Panc1 (cell line): ENCODE measurements around the gene C1orf50. TPM values are rescaled to one million over a fixed set of nuclear protein-coding genes. Genes with fewer than 3 reads are reported as not detected.

Source experiments
- ATAC-seq: fragments of 200-7000 bp; cut with Tn5 transposase; 2 replicates; pipeline ENCODE4 v1.9.1; 2020; ENCODE audit warnings: mild to moderate bottlenecking, moderate library complexity
- BruUV-seq: library from RNA; stranded (reverse); fragments of 400-500 nt; replicated peaks from 2 replicates; lab custom pipeline; 2021; lab: Mats Ljungman, UMichigan
- CTCF ChIA-PET: fragments of 300-600 bp; sonication (Branson Sonifier 250); formaldehyde crosslinking; loops from one replicate; lab custom pipeline; 2022; ENCODE audit warnings: antibody characterized with exemption; lab: Charles Lee
- POLR2A ChIA-PET: fragments of 300-600 bp; sonication (Branson Sonifier 250); formaldehyde crosslinking; loops from one replicate; lab custom pipeline; 2022; ENCODE audit warnings: antibody characterized with exemption; lab: Charles Lee
- DNase-seq: peaks from one replicate; pipeline ENCODE4 v3.0.0-alpha.2; 2010; ENCODE audit warnings: low read depth, low spot score
- H3K27ac ChIP-seq: 2 replicates; pipeline ENCODE4 v1.5.1; 2011; ENCODE audit warnings: mild to moderate bottlenecking, low read length, inconsistent platforms
- H3K27me3 ChIP-seq: fragments of 200-500 bp; sonication (Bioruptor generic); 2 replicates; pipeline ENCODE4 v1.6.0; 2014; ENCODE audit warnings: low read length, inconsistent platforms; ENCODE audit not compliant: control insufficient read depth, insufficient read depth
- H3K36me3 ChIP-seq: fragments of 200-500 bp; sonication (Bioruptor generic); 2 replicates; pipeline ENCODE4 v1.5.1; 2014; ENCODE audit warnings: inconsistent platforms, mild to moderate bottlenecking, low read length, moderate library complexity; ENCODE audit not compliant: control insufficient read depth, insufficient read depth
- H3K4me1 ChIP-seq: 2 replicates; pipeline ENCODE4 v1.5.1; 2011; ENCODE audit warnings: inconsistent platforms, mild to moderate bottlenecking, low read length, moderate library complexity; ENCODE audit not compliant: control insufficient read depth, insufficient read depth
- H3K4me3 ChIP-seq, 2 experiments: 2 replicates each; pipeline ENCODE4 v1.5.1; 2011 to 2012; ENCODE audit warnings: low read depth in 2 of 2, low read length in 2 of 2, mild to moderate bottlenecking in 2 of 2, inconsistent platforms in 1 of 2, moderate library complexity in 1 of 2
- H3K9me3 ChIP-seq: fragments of 200-500 bp; sonication (Bioruptor generic); 2 replicates; pipeline ENCODE4 v1.5.1; 2014; ENCODE audit warnings: low read depth, mild to moderate bottlenecking, inconsistent platforms, low read length, moderate library complexity; ENCODE audit not compliant: control insufficient read depth, insufficient read depth
- POLR2AphosphoS5 ChIP-seq: IDR thresholded peaks from 2 replicates; pipeline ENCODE4 v1.6.1; 2012; ENCODE audit warnings: mild to moderate bottlenecking, low read depth, low read length, moderate library complexity
- SIN3A ChIP-seq: IDR thresholded peaks from 2 replicates; pipeline ENCODE4 v1.6.1; 2012; ENCODE audit warnings: low read depth, mild to moderate bottlenecking, low read length, moderate library complexity, borderline replicate concordance; ENCODE audit not compliant: insufficient read depth
- TCF7L2 ChIP-seq: IDR thresholded peaks from 2 replicates; pipeline ENCODE4 v1.6.1; 2011; ENCODE audit warnings: mild to moderate bottlenecking, low read depth, low read length, inconsistent platforms
- in situ Hi-C: cut with HindIII; loops from 2 replicates; pipeline ENCODE4 v1.10.0; 2016; ENCODE audit warnings: low sequenced_read_pairs, low pct_unique_long_range_greater_than_20kb
- intact Hi-C: fragments of 100-400 bp; cut with micrococcal nuclease; formaldehyde crosslinking; loops from one replicate; pipeline ENCODE4 v1.10.0; 2022; ENCODE audit not compliant: unreplicated experiment
- total RNA-seq: library from RNA; stranded (reverse); gene quantifications from one replicate; pipeline ENCODE4 v1.2.1, GENCODE V29; 2021; ENCODE audit not compliant: unreplicated experiment
- TF ChIP-seq, protein P1 (sequence below): fragments of 450-650 bp; IDR thresholded peaks from 2 replicates; pipeline ENCODE4 v1.5.1; 2017; ENCODE audit warnings: mild to moderate bottlenecking
- TF ChIP-seq, protein P2 (sequence below), 2 experiments: IDR thresholded peaks; 2 replicates each; pipeline ENCODE4 v1.6.1; 2011 to 2012; ENCODE audit warnings: low read depth in 2 of 2, control low read depth in 1 of 2, low read length in 1 of 2, mild to moderate bottlenecking in 1 of 2, moderate library complexity in 1 of 2; ENCODE audit not compliant: insufficient read depth in 1 of 2

C1orf50 gene
- total RNA-seq, 1 experiment from 2014 or later = 5.8 TPM

DNA sequence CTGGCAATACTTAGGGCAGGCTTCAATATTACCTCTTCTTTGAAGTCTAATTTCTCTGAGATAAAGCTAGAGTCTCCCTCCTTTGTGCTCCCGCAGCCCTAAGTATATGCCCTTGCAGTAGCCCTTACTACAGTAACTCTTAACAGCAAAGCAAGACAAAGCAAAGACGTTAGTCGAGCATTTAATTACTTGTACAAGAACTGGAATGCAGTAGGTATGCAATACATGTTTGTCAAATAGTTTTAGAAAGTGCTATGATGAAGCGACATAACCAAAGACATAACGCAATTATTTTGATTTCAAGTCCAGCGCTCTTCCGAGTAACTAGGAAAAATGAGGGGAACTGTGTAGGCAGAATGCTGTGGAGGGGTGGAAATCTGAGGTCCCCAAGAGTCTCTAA, 1.8 kb upstream of the C1orf50 start:
- no peaks in the 10 kb centered on the region; the same call in 1 of the 2 replicates for H3K36me3 ChIP-seq
- ATAC-seq (no peak), DNase-seq (no peak)
- no TSS peak for BruUV-seq
- ChIA-PET CTCF (interaction anchor here (1.4 to 1.5 kb wide), 2 partner anchors 13 to 308 kb away, joined by 3 to 6 read pairs; no protein-coding TSS in a partner anchor), POLR2A (no interaction called here)
- no peaks in the 10 kb centered on the region for H3K27me3 ChIP-seq
- in situ Hi-C loops = no loop called here
- peaks cover 17% of the 10 kb centered on the region for H3K4me1 ChIP-seq
- H3K27ac ChIP-seq = peak overlapping the region; percentile 60
- peak overlapping the region; percentile 90 to 99 for H3K4me3 ChIP-seq
- H3K9me3 ChIP-seq = no peaks in the 10 kb centered on the region
- TF ChIP-seq POLR2AphosphoS5 (no peak), SIN3A (no peak), TCF7L2 (no peak)
- TF ChIP-seq, protein P1, sequence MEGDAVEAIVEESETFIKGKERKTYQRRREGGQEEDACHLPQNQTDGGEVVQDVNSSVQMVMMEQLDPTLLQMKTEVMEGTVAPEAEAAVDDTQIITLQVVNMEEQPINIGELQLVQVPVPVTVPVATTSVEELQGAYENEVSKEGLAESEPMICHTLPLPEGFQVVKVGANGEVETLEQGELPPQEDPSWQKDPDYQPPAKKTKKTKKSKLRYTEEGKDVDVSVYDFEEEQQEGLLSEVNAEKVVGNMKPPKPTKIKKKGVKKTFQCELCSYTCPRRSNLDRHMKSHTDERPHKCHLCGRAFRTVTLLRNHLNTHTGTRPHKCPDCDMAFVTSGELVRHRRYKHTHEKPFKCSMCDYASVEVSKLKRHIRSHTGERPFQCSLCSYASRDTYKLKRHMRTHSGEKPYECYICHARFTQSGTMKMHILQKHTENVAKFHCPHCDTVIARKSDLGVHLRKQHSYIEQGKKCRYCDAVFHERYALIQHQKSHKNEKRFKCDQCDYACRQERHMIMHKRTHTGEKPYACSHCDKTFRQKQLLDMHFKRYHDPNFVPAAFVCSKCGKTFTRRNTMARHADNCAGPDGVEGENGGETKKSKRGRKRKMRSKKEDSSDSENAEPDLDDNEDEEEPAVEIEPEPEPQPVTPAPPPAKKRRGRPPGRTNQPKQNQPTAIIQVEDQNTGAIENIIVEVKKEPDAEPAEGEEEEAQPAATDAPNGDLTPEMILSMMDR = no peak
- TF ChIP-seq, protein P2, sequence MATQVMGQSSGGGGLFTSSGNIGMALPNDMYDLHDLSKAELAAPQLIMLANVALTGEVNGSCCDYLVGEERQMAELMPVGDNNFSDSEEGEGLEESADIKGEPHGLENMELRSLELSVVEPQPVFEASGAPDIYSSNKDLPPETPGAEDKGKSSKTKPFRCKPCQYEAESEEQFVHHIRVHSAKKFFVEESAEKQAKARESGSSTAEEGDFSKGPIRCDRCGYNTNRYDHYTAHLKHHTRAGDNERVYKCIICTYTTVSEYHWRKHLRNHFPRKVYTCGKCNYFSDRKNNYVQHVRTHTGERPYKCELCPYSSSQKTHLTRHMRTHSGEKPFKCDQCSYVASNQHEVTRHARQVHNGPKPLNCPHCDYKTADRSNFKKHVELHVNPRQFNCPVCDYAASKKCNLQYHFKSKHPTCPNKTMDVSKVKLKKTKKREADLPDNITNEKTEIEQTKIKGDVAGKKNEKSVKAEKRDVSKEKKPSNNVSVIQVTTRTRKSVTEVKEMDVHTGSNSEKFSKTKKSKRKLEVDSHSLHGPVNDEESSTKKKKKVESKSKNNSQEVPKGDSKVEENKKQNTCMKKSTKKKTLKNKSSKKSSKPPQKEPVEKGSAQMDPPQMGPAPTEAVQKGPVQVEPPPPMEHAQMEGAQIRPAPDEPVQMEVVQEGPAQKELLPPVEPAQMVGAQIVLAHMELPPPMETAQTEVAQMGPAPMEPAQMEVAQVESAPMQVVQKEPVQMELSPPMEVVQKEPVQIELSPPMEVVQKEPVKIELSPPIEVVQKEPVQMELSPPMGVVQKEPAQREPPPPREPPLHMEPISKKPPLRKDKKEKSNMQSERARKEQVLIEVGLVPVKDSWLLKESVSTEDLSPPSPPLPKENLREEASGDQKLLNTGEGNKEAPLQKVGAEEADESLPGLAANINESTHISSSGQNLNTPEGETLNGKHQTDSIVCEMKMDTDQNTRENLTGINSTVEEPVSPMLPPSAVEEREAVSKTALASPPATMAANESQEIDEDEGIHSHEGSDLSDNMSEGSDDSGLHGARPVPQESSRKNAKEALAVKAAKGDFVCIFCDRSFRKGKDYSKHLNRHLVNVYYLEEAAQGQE (IDR thresholded peaks at IDR 0.05; ENCODE audit: insufficient read depth in 1 of 2, low read depth in 2 of 2, low read length in 1 of 2) = no peak
- intact Hi-C loops = no loop called here

GRCh38 chr1:42765832-42766740, 963 bp upstream of the C1orf50 start:
- in situ Hi-C loops = no loop called here
- Histone ChIP-seq H3K9me3 (no peaks in the 10 kb centered on the region), H3K4me1 (peaks cover 17% of the 10 kb centered on the region), H3K27ac (peak overlapping the region; percentile 60), H3K36me3 (no peaks in the 10 kb centered on the region; the same call in 1 of the 2 replicates), H3K4me3 (peak overlapping the region; percentile 90 to 99), H3K27me3 (no peaks in the 10 kb centered on the region)
- peak; percentile 52 for ATAC-seq
- intact Hi-C loops = no loop called here
- POLR2A ChIA-PET = interaction anchor here (0.6 kb wide), 1 partner anchor 879 kb away, joined by 3 read pairs; no protein-coding TSS in a partner anchor
- TSS peak; percentile 87 for BruUV-seq
- TF ChIP-seq, protein P1 = peak; percentile 71
- 0 out of 2 replicates have a peak, but pooled peaks have one; percentile 49 for TF ChIP-seq SIN3A
- TF ChIP-seq POLR2AphosphoS5 = no peak
- TF ChIP-seq, protein P2 (IDR thresholded peaks at IDR 0.05; ENCODE audit: insufficient read depth in 1 of 2, low read depth in 2 of 2, low read length in 1 of 2) = no peak
- TF ChIP-seq TCF7L2 = no peak
- CTCF ChIA-PET = interaction anchor here (0.6 to 1.6 kb wide), 21 partner anchors 9 to 1219 kb away, joined by 3 to 12 read pairs (median 5); no protein-coding TSS in a partner anchor
- no peak for DNase-seq
